B cell (primary cell): ENCODE data around the gene TMBIM4.

Experiments
- EZH2 ChIP-seq: IDR thresholded peaks from 2 replicates; pipeline ENCODE4 v1.6.1; 2012; ENCODE audit warnings: borderline replicate concordance, low read depth, mild to moderate bottlenecking, moderate library complexity, low read length; ENCODE audit not compliant: insufficient read depth, poor library complexity, severe bottlenecking
- TF ChIP-seq, protein P1 (sequence below): fragments of 200-600 bp; IDR thresholded peaks from one replicate; pipeline ENCODE4 v1.8.0; 2022; ENCODE audit warnings: antibody characterized with exemption, mild to moderate bottlenecking

DNA sequence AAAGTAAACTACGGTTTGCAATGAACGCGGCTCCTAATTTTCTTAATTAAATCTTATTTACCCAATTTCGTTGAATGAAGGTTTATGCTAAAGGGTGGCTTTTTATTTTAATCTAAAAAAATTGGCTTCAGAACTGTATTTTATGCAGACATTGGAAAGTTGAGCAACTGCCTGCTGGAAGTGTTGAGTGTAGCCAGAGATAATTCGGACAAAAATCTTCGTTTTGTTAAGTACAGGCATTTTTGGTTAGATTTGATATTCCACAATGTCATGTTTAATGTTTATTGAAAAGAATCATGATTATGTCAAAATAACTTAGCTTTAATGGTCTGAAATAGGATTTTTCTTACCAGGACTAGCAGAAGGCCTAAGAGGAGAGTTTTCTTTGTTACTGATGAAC, 20.1 kb upstream of the TMBIM4 start:
- TF ChIP-seq, protein P1, sequence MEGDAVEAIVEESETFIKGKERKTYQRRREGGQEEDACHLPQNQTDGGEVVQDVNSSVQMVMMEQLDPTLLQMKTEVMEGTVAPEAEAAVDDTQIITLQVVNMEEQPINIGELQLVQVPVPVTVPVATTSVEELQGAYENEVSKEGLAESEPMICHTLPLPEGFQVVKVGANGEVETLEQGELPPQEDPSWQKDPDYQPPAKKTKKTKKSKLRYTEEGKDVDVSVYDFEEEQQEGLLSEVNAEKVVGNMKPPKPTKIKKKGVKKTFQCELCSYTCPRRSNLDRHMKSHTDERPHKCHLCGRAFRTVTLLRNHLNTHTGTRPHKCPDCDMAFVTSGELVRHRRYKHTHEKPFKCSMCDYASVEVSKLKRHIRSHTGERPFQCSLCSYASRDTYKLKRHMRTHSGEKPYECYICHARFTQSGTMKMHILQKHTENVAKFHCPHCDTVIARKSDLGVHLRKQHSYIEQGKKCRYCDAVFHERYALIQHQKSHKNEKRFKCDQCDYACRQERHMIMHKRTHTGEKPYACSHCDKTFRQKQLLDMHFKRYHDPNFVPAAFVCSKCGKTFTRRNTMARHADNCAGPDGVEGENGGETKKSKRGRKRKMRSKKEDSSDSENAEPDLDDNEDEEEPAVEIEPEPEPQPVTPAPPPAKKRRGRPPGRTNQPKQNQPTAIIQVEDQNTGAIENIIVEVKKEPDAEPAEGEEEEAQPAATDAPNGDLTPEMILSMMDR: no peak
- no peak for TF ChIP-seq EZH2
